Body of pancreas (tissue), 4 donors: Measurements from ENCODE around the gene CNOT1.

Source experiments
- POLR2A ChIP-seq, 3 donors: fragments of 450-650 bp; IDR thresholded peaks; one replicate each; pipeline ENCODE4 v1.6.1; 2016; ENCODE audit warnings: antibody characterized with exemption in 3 of 3, mild to moderate bottlenecking in 2 of 3
- TF ChIP-seq, protein P1 (sequence below), 7 experiments: fragments of 450-650 bp in 4 of 7; fragments of 200-600 bp in 3 of 7; sonication (generic) in 3 of 7; IDR thresholded peaks; one replicate each; pipeline ENCODE4 v1.5.1; 2016 to 2019; ENCODE audit warnings: antibody characterized with exemption in 7 of 7

DNA sequence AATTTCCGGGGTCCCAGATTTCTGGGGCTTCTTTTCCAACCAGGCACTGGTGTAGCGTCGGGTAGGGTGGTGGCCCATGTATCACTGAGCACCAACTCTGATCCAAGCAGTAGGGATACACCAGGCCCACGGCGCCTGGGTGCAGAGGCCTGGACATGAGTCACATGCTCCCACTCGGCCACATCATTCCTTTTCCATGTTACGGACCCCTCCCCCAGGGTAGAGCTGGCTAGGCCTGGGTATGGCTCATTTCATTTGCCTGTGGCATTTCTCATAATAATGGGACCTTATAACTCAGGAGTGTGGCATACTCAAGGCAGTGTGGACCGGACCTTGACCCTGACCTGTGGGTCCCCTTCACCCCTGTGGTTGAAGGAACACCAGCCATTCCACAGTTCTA lies 147.7 kb downstream of the CNOT1 start:
- TF ChIP-seq, protein P1, sequence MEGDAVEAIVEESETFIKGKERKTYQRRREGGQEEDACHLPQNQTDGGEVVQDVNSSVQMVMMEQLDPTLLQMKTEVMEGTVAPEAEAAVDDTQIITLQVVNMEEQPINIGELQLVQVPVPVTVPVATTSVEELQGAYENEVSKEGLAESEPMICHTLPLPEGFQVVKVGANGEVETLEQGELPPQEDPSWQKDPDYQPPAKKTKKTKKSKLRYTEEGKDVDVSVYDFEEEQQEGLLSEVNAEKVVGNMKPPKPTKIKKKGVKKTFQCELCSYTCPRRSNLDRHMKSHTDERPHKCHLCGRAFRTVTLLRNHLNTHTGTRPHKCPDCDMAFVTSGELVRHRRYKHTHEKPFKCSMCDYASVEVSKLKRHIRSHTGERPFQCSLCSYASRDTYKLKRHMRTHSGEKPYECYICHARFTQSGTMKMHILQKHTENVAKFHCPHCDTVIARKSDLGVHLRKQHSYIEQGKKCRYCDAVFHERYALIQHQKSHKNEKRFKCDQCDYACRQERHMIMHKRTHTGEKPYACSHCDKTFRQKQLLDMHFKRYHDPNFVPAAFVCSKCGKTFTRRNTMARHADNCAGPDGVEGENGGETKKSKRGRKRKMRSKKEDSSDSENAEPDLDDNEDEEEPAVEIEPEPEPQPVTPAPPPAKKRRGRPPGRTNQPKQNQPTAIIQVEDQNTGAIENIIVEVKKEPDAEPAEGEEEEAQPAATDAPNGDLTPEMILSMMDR (IDR thresholded peaks at IDR 0.05): no peak
- TF ChIP-seq POLR2A (IDR thresholded peaks at IDR 0.05): no peak
